Endometrial microvascular endothelial cells (primary cell): Measurements from ENCODE around the gene R3HDML. TPM values are rescaled to one million over a fixed set of nuclear protein-coding genes. Genes with fewer than 3 reads are reported as not detected.

ENCODE experiments used
- in situ Hi-C: cut with HindIII; loops from 2 replicates; pipeline ENCODE4 v1.10.0; 2017; ENCODE audit warnings: low sequenced_read_pairs, low pct_unique_long_range_greater_than_20kb; ENCODE audit errors: inconsistent ontology term
- total RNA-seq: library from RNA; depleted of rRNA; stranded (reverse); fragments of >200 nt; gene quantifications from one replicate; pipeline ENCODE4 v1.2.3, GENCODE V29; 2015; ENCODE audit errors: inconsistent ontology term

The R3HDML gene
- total RNA-seq, 1 donor from 2014 or later: not detected

DNA sequence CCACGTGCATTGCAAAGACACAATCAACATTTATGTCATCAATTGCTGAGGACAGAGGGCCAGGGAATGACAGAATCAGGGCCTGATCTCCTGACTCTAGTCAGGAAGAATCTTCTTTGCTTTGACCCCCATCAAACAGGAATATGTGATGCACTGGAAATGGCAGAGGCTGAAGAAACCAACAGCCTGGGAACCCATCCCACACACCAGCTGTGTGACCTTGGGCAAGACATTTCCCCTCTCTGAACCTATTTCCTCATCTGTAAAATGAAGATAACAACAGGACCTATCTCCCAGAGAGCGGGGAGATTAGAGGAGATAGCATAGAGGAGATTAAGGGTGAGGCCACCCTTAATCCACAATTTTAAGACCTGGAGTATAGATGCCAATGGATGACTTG, 20.2 kb downstream of the R3HDML start:
- in situ Hi-C loops: no loop called here

DNA sequence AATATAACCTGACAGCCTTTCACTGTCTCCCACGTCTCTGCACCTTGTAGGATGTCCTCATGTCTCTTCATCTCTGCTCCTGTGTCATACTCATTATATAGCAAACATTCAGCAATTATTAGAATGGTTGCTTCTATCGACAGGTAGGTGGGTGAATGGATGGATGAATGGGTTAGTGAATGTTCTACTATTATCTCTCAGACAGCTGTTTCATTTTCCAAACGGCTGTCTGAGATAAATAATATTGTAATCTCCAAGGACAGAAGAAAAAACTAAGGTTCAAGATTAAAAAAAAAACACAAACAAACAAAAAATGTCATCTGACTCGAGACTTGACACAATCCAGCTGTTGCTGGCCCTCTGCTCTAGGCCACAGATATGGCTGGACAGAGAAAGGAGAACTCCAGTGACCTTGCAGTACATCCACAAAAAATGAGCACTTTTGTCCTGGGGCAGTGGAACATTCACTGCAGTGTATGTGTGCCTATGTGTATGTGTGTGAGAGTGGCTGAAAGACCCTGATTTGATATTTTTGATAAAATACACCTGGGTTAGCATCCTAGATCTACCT, 20.8 kb downstream of the R3HDML start:
- in situ Hi-C loops: no loop called here

DNA sequence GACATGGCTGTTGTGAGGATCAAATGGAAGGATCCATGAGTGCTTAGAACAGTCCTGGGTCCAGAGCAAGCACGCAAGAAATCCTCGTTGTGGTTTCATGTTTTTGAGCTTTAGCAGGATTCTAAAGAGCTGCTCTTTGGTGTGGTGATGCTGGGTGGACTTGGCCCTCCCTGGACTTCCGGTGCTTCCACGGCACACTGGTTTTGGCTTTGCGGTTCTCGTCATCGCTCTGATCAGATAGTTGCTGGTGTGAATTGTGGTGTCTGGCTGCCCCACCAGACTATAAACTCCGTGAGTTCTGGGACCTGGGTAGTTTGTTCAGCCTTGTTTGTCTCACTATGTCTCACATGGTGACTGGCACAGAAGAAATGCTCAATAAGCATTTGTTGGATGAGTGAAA, 21.9 kb downstream of the R3HDML start:
- in situ Hi-C loops: no loop called here

DNA sequence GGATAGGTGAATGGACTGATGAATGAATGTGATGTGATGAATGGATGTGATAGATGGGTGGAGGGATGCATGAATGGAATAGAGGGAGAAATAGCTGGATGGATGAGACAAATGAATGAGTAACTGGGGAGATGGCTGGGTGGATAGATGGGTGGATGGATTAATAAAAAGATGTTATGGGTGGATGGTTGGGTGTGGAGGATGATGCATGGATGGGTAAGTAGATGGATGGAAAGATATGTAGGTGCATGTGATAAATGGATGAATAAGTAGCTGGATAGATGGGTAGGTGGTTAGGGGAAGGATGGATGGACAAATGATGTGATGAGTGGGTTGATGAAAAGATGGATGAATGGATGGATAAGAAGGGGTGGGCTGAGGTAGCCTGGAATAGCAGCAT, 23.4 kb downstream of the R3HDML start:
- in situ Hi-C loops: no loop called here

DNA sequence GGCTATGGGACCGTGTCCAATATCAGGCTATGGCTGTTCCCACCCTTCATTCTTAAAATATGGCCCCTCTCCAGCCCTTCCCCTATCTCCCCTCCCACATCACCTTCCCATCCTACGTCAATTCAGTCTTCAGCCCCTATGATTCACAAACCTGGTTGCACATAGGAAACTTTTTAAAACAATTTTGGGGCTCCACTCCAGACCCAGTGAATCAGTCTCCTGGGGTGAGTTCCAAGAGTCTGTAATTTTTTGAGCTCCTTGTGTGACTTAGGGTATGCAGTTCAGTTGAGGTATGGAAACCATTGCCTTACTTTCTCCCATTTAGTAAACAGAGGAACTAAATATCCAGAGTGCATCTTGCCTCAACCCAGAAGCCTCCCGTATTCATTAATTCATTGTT, 24.2 kb downstream of the R3HDML start:
- in situ Hi-C loops: no loop called here

DNA sequence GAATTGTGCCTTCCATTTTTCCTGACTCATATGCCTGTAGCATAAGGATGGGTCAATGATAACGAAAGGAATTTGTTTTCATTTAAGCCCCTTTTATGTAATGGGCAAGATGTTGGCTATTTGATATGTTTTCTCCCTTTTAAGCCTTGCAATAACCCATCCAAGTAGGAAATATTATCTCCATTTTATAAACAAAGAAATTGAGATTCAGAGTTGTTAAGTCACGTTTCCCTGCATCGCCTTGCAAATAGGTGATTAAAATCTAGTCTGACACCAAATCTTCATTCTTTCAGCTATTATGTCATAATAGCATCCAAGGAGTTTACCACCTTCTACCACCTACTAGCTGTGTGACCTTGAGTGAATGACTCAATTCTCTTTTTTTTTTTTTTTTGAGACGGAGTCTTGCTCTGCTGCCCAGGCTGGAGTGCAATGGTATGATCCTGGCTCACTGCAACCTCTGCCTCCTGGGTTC, 25.7 kb downstream of the R3HDML start:
- in situ Hi-C loops: no loop called here

DNA sequence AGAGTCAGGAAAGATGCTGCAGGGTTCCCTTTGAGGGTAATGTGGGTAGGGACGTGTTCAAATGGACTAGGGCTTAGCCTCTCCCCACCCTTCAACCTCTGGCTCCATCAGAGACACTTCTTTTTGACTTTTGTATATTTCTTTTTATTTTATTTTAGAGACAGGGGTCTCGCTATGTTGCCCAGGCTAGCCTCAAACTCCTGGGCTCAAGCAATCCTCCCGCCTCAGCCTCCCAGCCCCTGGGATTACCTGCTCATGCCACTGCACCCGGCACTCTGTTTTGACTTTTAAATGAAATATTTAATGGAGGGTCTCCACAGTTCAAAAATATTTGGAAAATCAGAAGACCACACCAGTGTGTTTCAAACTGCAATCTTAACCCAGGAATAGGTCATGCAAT, 27.2 kb downstream of the R3HDML start:
- in situ Hi-C loops: no loop called here

DNA sequence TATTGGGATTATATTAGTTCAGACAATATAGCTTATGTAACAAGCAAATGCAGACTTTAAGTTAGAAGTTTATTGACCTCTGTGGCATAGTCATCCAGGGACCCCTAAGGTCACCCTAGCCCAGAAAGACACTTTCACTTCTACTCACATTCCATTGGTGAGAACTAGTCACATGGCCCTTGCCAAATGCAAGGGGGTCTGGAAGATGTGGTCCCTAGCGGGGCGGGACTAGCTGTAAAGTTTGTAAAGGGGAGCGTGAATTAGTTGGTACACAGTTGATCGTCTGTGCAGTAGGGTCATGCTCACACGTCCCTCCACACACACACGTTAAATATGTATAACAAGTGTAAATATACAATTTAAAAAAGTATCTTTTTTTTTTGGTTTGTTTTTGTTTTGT, 27.9 kb downstream of the R3HDML start:
- in situ Hi-C loops: no loop called here

DNA sequence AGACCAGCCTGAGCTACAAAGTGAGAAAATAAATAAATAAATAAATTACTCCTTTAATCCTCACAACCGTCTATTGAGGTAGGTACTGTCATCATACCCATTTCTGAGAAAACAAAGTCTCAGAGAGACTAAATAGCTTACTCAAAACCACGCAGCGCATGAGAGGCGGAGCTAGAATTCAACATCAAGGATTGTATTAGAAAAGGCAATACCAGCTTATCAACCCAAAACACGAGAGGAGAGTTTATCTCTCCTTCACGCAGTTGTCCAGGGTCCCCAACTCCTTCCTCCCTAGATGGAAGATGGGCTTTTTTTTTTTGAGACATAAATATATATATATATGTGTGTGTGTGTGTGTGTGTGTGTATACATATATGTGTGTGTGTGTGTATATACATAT, 30.9 kb downstream of the R3HDML start:
- in situ Hi-C loops: no loop called here

DNA sequence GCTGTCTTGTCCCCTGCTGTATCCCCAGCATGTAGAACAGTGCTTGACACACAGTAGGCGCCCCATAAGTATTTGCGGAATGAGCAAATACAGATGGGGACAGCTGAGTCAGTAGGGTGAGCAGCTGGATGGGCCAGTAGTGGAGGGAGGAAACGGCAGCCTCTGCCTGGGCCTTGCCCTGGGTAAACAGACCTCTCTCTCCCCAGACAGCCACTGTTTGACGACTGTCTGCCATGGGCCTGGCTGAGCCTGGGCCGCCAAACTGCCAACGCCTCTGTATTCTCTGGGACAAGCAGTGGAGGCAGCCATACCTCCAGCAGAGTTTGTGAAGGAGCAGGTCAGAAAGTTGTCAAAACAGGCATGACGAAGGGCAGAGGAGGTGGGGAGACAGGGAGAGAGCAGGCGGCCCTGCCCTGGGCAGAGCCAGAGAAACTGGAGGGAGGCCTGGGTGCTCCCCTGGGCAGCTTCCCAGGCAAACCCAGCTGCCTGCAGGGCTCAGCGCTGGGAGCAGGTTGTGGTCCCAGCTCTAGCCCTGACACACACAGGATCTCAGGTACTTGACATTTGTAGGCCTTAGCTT, 33.9 kb downstream of the R3HDML start:
- in situ Hi-C loops: no loop called here

DNA sequence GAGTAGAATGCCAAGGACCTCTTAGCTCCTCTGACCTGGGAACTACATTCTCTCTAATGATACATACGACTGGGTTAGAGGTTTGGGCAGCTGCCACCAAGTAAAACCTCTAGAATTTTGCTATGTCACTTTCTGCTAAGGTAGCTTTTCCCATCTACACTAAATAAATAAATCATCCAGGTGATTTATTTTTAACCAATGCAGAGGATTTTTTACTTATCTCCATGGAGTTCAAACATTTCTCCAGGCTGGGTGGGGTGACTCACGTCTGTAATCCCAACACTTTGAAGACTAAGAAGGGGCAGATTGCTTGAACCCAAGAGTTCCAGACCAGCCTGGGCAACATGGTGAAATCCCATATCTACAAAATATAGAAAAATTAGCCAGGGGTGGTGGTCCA, 45.8 kb downstream of the R3HDML start:
- in situ Hi-C loops: no loop called here

DNA sequence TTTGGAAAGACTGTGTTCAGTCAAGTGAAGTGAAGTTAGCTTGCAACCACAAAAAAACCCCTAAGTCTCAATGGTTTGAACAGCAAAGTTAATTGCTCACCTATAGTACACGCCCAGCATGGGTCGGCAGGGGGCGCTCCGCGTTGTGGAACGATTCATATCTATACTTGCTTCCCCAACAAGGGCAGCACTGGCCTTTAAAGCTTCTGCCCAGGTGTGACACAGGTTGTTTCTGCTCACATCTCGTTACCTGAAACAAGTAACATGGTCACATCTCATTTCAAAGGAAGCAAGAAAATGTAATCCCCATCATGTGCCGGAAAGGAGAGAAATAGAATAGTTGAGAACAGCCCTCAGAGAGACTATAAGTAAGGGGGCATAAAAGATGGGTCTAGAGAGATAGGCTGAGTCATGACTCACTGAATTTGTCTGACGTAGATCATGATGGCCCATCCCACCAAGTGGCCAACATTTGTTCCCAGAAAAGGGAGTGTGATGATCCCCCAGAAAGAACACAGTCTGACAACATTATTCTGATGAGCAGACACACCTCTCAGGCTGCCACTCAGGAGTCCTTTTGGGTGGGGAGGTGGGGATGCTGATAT, 47.7 kb downstream of the R3HDML start:
- in situ Hi-C loops: no loop called here

DNA sequence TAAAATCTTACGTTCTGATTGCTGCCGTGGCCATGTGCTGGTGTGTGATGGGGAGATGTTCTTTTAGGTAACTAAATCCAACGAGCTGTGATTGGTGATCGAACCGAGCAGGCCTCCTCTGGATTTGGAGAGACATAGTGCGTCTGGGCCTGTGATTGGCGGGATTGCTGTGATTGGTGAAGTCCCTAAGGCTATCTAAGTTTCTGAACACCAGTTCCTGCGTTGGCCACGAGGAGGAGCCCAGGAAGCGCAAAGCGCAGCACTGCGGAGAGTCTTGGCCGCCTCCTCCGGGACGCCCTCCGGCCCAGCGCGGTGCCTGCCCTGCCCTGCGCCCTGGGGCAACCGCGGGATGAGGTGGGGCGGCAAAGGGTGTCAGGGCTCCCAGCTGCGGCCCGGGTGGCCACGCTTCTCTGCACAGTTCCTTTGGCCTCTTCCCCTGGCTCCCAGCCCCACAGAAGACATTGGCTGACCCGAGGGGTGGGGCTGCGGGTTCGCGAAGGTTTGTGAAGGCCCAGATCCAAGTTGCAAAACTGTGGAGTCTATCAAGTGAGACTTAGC, 51.7 kb downstream of the R3HDML start:
- in situ Hi-C loops: no loop called here

DNA sequence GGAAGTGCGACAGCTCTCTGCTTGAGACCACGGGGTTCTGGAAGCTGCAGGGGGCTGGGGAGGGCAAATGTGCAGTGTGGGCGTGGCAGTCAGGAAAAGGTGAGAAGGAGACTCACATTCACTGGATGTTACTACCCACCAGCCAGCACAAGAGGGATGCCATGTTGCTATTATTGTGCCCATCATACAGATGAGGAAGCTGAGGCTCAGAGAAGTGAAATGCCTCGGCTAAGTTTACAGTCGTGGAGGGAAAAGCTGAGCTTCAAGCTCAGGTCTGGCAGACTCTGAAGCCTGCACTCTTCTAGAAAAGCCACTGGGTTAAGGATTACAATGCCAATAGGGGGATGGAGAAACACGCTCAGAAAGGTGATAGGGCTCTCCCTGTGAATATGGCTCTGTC, 53.0 kb downstream of the R3HDML start:
- in situ Hi-C loops: loop anchor here (10.0 kb wide), 1 partner anchor 75 kb away; no protein-coding TSS in a partner anchor

DNA sequence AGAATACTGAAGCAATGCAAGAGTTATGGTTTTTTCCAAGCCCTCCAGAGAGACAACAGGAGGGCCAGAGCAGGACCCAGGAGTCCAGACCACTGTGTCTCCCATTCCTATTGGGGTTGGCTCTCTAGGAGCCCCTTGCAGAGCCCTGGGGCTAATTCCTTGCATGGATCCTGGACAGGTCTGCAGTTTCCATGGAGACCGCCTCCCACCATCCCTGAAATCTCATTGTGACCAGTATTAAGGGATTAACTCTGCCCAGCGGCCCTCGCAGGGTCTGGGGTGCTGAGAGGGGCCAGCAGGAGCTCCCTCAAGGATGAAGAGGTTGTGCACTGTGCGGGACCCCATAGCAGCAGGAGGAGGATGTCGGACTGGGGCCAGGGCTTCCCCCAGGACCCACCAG, 53.4 kb downstream of the R3HDML start:
- in situ Hi-C loops: loop anchor here (10.0 kb wide), 1 partner anchor 75 kb away; no protein-coding TSS in a partner anchor

DNA sequence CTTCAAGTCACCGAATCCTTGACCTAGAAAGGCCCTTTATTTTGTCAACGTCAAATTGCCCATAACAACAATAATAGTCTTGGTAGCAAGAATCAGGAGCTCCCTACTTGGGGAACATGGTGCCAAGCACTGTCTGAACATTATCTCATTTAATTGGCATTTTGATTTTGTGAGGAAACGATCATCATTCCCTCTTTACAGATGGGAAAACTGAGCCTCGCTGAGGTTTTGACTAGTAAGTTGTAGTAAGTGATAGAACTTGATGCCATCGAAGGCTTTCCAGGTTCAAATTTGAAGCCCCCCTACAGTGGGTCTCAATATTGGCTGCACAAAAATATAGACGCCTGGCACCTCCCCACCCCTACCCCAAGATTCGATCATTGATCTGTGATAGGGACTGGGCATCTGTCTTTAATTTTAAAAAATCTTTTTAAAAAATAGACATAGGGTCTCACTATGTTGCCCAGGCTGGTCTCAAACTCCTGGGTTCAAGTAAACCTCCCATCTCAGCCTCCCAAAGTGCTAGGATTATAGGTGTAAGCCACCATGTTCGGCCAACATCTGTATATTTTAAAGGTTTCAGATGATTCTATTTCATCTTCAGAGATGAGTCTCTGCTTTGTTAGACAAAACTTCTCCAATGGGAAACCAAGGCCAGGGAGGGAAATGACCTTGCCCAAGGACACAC, 55.4 kb downstream of the R3HDML start:
- in situ Hi-C loops: loop anchor here (10.0 kb wide), 1 partner anchor 73 kb away; no protein-coding TSS in a partner anchor

DNA sequence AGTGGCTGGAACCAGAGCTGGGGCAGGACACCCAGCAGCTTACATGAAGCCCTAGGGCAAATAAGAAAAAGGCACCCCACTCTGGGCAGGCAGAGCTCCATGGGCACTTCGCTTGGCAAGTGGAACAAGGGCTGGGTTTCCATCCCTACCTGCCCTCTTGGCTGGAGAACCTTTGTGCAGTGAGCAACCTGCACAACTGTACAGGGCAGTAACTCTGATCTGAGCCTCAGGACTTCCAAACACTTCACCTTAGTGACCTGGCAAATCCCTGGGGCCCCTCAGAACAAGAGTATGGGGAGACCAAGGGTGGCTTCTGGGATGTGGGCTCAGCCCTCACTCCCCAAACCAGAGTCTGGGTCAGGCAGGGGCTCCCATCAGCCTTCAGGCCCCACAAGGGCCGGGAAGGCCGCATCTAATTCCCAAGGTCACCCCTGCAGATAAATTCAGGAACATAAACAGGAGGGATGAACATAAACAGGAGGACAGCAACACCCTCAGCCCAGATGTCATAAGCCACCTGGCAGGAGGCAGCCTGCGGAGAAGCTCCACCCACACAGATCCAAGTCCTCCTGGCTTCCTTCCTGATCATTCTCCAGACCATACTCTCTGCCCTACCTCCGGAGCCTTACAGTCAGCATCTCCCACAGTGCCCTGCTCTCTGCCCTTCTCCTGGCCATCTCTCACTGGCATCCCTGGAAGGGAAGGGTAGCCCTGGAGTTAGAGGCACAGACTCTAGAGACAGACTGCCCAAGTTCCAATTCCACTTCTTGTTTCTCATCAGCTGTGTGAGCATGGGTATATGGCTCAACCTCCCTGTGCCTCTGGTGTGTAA, 56.1 kb downstream of the R3HDML start:
- in situ Hi-C loops: loop anchor here (10.0 kb wide), 1 partner anchor 72 kb away; no protein-coding TSS in a partner anchor

DNA sequence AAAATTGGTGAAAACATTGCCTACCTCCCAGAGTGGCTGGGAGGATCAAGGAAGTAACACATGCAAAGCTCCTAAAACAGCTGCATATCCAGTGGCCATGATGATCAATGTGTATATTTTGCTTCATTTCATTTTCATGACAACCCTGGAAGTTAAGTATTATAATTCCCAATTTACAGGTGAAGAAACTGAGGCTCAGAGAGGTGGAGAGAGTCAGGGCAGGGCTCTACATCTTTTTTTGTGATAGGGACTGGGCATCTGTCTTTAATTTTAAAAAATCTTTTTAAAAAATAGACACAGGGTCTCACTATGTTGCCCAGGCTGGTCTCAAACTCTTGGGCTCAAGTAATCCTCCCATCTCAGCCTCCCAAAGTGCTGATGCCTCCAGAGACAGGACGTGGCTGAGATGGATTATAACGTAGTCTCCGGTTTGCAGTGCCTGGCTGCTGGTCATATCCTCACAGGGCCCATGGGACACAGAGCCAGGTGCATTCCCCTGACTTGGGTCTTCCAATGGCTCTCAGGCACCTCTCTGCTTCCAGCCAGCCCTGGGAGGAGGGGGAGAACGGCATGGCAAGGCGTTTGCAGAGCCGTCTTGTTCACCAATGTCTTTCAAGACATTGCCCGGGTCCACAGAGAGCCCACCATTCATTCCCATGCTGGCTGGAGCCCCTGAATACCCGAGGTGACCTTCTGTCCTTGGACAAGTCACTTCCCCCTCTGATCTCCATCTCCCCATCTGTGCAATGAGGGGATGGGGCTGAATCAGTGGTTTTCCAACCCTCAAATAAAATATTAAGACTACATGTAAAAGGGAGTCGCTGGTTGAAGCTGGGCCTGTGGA, 57.0 kb downstream of the R3HDML start:
- in situ Hi-C loops: loop anchor here (10.0 kb wide), 1 partner anchor 71 kb away; no protein-coding TSS in a partner anchor
